ENCODE results near the gene GALNT17.

Gene GALNT17

DNA sequence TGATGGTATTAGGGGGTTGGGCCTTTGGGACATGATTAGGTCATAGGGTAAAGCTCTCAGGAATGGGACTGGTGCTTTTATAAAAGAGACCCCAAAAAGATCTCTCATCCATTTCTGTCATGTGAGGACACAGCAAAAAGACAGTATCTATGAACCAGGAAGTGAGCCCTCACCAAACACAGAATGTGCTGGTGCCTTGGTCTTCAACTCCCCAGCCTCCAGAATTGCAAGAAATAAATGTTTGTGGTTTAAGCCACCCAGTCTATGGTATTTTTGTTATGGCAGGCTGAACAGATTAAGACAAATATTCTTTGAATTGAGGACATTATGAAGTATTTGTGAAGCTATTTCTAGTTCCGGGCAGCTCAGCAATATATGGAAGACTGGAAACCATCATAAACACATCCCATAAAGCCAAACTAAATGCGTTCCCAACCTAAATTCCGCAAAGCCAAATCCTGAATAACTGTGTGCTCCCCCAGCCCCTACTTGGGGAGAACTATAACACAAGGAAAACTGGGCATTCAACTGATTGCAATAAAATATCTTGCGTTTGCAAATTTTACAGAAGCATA is 153.7 kb downstream of the GALNT17 start:
- DNase-seq (ENCODE audit: low spot score), result no peak

DNA sequence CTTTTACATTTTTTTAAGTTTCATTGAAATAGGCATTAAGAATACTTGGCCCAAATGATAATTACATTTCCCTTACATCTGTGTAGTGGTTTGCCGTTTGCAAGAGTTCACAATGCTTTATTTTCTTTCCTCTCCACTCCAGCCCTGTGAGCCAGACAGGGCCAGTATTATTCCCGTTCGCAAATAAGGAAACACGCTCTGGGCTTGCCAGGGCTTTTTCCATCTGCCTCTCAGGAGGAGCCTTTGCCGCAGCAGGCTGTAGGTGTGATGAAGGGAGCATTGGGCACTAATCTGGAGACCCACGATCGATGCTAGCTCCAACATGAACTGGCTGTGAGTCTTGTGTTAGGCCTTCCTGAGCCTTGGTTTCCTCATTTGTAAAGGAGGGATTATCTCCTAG is 154.4 kb downstream of the GALNT17 start:
- no peak for DNase-seq (ENCODE audit: low spot score)

DNA sequence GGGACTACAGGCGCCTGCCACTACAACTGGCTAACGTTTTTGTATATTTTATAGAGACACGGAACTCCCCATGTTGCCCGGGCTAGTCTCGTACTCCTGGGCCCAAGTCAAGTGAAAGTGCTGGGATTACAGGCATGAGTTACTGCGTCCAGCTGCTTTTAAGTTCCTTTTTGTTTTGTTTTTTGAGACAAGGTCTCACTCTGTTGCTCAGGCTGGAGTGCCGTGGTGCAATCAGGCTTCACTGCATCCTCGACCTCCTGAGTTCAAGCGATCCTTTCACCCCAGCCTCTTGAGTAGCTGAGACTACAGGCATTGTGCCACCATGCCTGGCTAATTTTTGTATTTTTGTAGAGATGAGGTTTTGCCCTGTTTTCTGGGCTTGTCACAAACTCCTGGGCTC is 155.0 kb downstream of the GALNT17 start:
- DNase-seq (ENCODE audit: low spot score), result no peak

DNA sequence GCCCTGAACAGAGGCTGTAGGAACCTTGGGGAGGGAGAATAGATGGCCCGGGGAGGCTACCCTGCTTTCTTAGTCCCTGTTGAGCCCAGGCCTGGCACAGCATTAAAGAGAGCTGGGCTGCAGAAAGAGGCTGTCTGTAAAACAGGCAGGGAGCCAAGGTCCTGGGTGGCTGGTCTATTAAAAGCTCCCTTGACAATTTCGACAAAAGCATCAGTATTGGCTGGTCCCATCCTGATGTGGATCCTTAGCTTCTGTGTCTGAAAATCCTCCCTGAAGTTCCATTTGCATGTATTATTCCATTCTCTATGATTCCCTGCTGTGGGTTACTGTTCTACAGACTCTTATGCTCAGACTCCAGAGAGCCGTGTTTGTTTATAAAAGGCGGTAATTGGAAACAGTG is 158.5 kb downstream of the GALNT17 start:
- DNase-seq (ENCODE audit: low spot score), result no peak

DNA sequence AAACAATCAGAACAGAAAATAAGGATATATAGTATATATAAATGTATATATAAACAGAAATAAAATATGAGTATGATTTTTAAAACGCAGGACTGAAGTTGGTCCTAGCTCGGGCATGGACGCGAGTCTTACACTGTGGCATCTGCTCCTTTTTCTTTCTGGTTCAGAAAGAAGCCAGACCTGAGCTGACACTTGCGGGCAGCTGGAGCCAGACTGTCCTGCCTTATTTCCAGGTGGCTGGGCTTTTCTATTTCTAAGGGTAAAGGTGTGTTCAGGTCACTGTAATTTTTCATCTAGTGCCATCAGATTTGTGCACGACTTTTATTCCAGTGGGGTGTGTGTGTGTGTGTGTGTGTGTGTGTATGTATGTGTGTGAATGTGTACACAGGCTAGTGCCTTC is 166.4 kb downstream of the GALNT17 start:
- DNase-seq (ENCODE audit: low spot score), result no peak

DNA sequence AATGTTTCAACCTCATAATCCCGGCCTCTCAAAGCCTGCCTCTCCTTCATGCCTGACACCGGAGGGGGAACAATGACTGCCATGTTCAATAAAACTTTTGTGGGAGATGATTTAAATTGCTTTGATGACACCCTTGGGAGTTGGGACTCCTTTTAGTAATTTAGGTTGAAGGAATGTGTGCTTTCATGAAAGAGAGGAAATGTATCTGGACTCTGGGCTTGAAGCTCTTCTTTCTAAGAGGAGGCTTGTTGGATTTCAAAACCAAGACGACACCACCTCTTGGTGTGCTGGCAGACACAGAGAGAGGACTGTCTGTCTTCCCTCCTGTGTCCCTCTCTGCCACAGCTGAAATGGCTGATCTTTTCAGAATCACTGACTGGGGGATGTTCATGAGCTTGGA is 168.1 kb downstream of the GALNT17 start:
- DNase-seq (ENCODE audit: low spot score), result no peak

DNA sequence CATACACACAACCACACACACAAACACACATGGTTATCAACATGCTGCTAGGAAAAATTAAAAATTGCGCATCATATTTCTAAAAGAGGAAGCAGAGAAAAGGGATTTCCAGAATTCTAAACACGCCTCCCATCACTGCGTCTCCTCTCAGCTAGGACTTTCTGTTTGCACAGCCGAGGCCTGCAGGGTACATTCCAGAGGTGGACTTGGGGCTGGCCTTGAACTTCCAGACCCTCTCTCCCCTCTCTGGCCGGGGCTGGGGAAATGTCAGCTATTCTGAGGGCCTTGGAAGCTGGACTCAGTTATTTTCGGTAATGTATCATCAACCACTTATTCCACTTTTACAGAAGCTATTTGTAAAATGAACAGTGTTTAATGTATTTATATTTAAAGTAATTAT is 168.7 kb downstream of the GALNT17 start:
- no peak for DNase-seq (ENCODE audit: low spot score)

DNA sequence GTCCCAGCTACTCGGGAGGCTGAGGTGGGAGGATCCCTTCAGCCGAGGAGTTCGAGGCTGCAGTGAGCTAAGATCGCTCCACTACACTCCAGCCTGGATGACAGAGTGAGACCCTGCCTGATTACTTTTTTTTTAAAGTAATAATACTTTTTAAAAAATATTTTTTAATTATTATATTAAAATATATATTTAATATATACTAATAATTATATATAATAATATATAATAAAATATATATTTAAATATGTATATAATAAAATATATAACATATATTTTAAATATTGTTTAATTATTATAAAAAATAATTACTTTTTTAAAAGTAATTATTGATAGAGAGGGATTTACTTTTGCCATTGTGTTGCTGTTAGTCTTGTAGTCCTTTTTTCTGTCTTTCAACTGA is 169.2 kb downstream of the GALNT17 start:
- DNase-seq (ENCODE audit: low spot score), result no peak

DNA sequence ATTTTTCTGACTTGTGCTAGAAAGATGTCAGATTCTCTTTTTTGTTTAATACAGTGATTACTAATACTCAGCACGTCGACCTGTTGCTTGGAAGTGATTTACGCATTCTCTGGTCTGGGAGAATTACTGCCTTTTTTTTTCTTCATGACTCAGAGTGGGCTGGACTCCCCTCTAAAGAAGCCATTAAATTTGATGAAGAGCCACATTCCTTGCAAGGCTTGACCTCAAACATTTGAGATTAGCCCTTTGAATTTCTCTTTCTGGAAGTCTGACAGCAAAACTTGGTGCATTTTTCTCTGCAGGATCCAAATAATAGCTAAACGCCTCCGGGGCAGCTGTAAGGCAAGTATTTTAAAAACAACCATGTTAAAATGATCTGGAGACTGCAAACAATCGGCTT is 171.6 kb downstream of the GALNT17 start:
- no peak for DNase-seq (ENCODE audit: low spot score)

DNA sequence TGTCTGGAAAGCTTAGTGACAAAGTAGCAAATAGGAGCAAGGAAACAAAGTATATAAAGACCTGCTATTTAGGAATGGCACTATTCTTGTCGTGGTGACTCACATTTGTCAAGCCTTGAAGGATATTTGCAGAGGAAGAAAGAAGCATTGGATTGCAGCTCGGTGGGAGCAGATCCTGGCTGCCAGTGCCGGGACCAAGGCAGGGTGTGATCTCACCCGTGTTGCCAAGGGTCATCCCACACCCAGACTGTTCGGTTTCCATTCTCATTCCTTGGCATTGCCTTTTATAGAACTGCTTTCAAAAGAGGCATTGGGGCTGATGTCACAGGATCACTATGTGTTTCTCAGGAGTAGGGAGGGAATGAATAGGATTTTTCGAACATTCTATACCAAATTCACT is 176.2 kb downstream of the GALNT17 start:
- DNase-seq (ENCODE audit: low spot score), result no peak

DNA sequence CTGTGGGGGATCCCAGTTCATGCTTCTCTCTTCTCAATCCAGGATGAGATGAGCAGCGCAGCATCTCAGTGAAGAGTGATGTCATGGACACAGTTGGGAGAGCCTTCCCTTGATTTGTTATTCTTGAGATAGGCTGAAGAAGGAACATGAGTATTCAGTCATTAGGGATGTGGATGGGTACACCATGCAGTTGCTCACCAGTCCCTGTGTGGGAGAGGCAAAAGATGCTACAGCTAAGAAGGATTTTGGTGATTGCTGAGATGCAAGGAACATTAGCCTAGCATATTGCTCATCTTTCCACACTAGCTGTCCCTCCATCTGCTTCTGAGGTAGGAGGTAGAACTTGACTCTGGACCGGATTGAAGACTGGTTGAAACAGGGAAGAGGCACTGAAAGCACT is 179.6 kb downstream of the GALNT17 start:
- no peak for DNase-seq (ENCODE audit: low spot score)

DNA sequence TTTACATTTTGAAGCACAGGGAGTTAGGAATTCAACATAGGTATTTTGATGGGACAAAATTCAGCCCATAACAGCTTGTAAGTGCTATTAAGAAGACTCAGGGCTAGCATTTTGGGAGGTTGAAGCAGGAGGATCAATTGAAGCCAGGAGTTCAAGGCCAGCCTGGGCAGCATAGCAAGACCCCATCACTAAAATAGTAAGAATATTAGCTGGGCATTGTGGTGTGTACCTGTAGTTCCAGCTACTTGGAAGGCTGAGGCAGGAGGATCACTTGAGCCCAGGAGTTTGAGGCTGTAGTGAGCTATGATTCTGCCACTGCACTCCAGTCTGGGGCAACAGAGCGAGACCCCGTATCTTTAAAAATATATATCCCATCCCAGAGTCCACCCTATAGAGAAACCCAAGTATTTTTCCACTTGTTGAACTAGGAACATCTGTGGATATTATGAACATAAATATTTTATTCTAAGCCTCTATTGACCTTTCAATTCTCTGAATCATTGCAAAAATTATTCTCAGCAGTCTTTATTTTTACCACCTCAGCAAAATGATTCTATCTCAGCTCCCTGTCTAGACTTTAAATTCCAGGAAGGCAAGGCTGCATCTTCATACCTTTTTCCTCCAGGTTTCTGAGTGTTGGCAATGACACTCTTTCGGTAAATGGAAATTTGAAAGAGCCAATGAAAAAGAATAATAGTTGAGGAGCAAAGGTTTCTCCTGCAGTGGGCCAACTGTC is 181.0 kb downstream of the GALNT17 start:
- no peak for DNase-seq (ENCODE audit: low spot score)

DNA sequence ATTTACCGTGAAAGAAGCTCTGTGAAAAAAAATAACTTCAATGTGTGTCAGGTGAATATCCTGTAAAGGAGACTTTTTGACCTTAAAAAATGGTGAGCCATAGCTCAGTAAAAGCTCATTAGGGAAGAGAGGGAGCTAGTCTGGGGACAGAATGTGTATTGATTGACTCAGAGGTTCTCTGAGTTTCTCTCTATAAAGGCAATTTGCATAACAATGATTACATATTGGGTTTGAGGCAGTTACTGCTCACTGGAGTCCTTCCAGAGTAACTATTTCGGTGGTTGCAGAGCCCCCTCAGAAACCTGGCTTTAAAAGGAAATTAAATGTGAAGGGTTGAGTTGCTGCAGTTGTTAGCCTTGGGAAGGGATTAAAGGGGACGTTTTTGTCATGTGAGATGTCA is 181.6 kb downstream of the GALNT17 start:
- DNase-seq (ENCODE audit: low spot score), result no peak

DNA sequence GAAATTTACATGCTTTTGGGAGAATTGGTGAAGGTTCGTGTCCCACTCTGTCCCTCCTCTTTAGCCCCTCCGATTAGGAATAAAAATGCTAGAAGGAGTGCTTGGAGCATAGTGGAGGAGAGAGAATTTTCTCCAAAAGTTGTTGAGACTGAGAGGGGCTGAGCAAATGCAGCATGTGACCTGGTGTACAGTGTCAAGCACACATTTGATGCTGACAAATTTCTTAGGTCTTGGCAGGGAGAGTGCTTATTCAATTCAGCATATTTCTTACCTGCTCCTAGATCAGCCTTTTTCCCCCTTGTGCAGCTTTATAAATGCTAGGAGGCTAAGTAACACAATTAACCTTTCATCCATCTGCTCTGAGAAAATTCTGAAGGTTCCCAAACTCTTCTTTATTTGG is 189.0 kb downstream of the GALNT17 start:
- no peak for DNase-seq (ENCODE audit: low spot score)

DNA sequence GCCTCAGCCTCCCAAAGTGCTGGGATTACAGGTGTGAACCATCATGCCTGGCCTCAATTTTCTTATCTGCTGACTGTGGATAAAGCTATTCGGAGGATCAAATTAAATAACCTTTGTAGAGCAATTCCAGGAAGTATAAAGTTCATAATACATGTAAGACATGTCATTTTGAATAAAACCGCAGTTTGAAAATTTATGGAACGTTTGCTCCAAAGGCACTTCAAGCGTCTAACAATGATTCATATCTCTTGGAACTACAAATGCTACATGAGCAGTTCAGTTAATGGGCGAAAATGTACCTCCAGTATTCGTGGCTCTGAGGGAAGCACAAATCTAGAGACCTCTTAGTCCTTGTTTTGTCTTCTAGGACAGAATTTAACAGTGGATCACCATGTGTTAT is 190.3 kb downstream of the GALNT17 start:
- DNase-seq (ENCODE audit: low spot score), result no peak

DNA sequence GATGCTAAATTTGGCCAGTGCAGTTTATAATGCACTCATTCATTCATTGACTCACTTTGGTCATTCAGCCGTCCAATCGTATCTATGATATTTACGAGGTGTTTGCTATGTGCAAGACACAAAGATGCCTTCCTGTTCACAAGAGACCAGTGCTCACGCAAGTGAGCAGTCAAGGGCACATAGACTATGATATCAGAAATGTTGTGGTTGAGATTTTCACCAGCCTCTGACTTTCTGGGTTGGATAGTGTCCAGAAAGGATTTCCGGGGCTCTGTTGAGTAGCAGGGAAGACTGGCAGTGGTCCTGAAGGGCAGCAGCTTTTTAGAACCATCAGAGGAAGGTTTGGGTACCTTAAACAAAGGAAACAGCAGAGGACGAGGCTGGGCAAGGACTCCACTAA is 191.8 kb downstream of the GALNT17 start:
- DNase-seq (ENCODE audit: low spot score), result no peak

DNA sequence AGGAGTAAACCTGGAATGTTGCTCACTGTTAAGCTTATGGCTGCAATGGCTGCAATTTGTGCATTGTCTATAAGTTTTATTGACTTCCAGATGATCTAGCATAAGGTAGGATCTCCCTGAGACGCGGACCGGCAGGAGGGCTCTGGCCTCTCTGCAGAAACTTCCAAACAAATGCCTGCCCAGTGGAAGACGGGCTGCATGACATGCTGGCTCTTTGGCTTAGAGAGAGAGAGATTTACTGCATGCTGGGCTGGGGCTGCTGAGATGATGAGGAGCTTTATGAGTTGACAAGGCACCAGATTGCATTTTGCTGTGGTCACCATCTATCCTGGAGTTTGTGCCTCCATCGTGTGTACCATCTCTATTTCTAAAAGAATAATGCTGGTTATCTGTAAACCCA is 193.2 kb downstream of the GALNT17 start:
- no peak for DNase-seq (ENCODE audit: low spot score)

DNA sequence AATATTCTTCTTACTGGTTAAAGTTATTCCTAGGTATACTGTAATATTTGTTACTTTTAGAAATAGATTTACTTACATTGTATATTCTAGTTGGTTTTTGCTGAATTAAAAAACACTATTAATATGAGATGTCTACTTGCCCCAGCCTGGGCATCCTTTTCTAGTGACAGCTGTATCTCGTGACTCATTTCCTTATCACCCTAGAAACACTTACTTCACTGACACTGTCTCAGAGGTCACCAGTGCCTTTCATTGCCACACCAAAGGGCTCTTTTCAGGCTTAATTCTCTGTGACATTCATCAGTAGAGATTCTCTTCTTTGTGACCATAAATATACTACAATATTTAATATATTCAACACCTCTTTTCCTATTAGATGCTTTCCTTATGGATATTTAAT is 194.7 kb downstream of the GALNT17 start:
- DNase-seq (ENCODE audit: low spot score), result no peak

DNA sequence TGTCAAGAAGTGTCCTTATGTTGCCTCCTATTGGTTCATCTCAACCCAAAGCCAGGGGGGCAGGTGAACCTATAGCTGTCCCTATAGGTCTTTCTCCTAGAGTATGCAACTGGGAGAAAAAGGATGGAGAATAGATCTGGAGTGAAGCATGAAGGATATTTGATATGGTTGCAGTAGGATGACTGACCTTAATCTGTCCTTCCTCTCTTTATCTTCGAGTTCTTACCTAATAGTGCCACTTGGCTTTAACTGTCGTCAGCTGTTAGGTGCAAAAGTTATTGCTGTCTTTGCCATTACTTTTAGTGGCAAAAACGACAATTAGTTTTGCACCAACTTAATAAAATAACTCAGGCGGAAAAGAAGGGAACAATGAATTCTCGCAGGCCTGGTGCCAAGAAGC is 196.0 kb downstream of the GALNT17 start:
- DNase-seq (ENCODE audit: low spot score), result no peak

DNA sequence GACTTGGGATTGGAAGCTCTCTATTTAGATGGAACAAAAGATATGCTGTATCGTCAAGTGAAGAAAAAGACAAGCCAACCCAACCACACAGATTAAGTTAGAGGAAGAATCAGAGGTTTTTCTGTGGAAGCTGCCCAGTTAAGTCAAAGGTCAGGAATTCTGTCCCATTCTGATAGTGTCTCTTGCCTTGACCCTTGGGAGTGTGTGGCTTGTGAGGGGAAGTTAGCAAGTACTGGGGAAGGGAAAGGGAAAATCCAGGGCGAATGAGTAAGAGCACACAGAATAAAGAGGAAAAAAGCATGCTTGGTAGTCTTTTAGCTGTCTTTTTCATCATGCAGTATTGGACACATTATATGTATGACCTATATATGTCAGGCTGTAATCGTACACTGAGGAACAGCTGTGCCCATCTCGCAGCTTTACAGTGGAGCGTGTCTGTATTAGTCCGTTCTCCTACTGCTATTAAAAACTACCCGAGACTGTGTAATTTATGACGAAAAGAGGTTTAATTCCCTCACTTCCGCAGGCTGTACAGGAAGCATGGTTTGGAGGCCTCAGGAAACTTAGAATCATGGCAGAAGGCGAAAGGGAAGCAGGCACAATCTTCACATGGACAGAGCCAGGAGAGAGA is 197.2 kb downstream of the GALNT17 start:
- no peak for DNase-seq (ENCODE audit: low spot score)

DNA sequence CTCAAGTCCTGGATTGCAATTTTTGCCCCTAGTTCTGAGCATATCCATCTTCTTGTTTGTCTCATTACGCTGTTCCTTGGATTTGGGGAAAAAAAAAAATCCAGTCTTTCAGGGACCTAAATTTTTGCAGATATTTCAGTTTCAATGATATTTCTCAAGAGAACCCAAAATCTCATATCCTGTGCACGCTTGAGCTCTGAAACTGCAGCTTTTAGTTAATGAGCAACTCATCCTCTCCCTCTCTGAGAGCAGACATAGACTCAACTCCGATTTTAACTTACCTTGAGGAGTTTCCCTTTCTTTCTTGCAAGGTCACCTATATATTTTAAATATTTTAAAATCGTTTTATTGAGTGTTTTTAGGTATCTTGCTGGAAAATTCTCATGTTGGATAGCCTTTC is 200.3 kb downstream of the GALNT17 start:
- no peak for DNase-seq (ENCODE audit: low spot score)

DNA sequence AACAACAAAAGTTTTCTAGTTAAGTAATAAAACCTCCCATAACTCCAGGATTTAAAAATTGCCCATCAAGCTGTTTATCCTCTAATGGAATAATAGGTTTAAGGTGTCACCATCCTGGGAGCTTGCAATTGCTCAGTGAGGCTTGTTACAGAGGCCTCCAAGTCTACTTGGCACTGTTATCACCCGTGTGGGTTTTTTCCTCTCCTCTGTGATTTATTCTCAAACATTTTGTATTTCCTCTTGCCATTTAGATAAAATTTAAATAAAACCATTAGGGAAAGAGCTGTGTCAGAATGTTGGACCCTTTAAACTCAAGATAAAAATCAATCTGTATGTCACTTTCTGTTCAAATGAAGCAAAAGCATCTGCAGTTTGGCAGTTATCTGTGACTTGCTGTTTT is 202.6 kb downstream of the GALNT17 start:
- no peak for DNase-seq (ENCODE audit: low spot score)

DNA sequence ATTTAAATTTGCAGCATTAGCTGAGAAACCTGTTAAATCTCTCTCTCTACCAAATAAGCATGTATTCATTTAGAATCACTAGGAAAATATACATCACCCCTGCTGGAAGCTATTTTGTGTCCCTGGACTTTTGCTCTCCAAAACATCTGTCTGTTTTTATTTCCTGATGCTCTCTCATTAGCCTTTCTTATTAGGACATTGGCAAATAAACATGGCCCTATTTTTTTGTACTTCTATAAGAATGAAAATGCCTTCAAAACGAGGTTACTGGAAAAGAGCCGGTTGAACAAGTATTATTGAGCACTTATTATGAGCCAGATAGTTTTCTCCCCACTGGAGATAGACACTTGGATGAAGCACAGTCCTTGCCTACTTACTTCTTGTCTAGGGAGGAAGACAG is 206.9 kb downstream of the GALNT17 start:
- no peak for DNase-seq (ENCODE audit: low spot score)

DNA sequence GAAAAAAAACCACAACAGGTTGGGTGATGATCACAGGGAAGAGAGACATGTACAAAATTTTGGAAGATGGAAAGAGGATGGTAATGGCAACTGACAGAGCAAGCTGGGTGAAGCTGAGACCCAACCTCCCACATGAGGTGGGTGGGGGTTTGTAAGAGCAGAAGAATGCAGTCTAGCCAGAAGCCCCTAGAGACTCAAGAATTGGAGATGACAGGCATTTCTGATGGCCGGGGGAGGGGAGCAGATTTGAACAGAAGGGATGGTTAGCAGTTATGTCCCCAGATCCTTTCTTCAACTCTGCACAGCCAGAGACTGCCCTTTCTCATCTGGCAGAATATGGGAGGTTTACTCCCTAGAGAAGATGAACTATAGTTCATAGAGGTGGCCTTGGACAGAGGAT is 208.0 kb downstream of the GALNT17 start:
- no peak for DNase-seq (ENCODE audit: low spot score)
